IPS-15b (cell line): Measurements from ENCODE around the gene CDCA3.
"Not testable (repeated sequence)": the region's sequence is repeated elsewhere in the genome, so short reads cannot be mapped to it uniquely, and the experiment has no call there.

Experiments
- H3K27me3 ChIP-seq: one replicate; pipeline ENCODE4 v1.6.1; 2013; ENCODE audit warnings: low read length; ENCODE audit not compliant: control insufficient read depth, insufficient read depth
- H3K36me3 ChIP-seq: one replicate; pipeline ENCODE4 v1.6.1; 2013; ENCODE audit warnings: low read length; ENCODE audit not compliant: control insufficient read depth, insufficient read depth
- H3K4me1 ChIP-seq: one replicate; pipeline ENCODE4 v1.6.1; 2013; ENCODE audit warnings: mild to moderate bottlenecking, low read length; ENCODE audit not compliant: control insufficient read depth, insufficient read depth
- H3K4me3 ChIP-seq: one replicate; pipeline ENCODE4 v1.5.1; 2013; ENCODE audit warnings: low read depth, low read length
- H3K9ac ChIP-seq: one replicate; pipeline ENCODE4 v1.6.1; 2013; ENCODE audit warnings: low read depth, mild to moderate bottlenecking, low read length
- H3K9me3 ChIP-seq: one replicate; pipeline ENCODE4 v1.6.1; 2013; ENCODE audit warnings: mild to moderate bottlenecking, low read length; ENCODE audit not compliant: control insufficient read depth, insufficient read depth

CDCA3 gene

GRCh38 chr12:6851153-6851920 lies at the start of gene CDCA3:
CDCA3 (minus strand) TSS chr12:6851286; CDS start chr12:6850952, 334 bp downstream.
- Histone ChIP-seq H3K9me3 (no peaks in the 10 kb centered on the region), H3K27me3 (no peaks in the 10 kb centered on the region), H3K36me3 (peaks cover 30% of the 10 kb centered on the region), H3K4me3 (peak within 1 kb of the TSS; percentile 100), H3K9ac (peak within 1 kb of the TSS; percentile 89), H3K4me1 (peaks cover 4% of the 10 kb centered on the region)

- no peak overlapping the region for H3K4me3 ChIP-seq
- no peaks in the 10 kb centered on the region for H3K9me3 ChIP-seq
- H3K9ac ChIP-seq = no peak overlapping the region
- no peaks in the 10 kb centered on the region for H3K27me3 ChIP-seq
- peaks cover 2% of the 10 kb centered on the region for H3K36me3 ChIP-seq
- peaks cover 9% of the 10 kb centered on the region for H3K4me1 ChIP-seq
Observed at GRCh38 chr12:6899837-6900519, 48.9 kb upstream of the CDCA3 start.

GRCh38 chr12:6899427-6899826 lies 48.3 kb upstream of the CDCA3 start:
- Histone ChIP-seq H3K9me3 (no peaks in the 10 kb centered on the region), H3K4me3 (no peak overlapping the region), H3K36me3 (peaks cover 2% of the 10 kb centered on the region), H3K27me3 (no peaks in the 10 kb centered on the region), H3K9ac (no peak overlapping the region), H3K4me1 (peaks cover 7% of the 10 kb centered on the region)

GRCh38 chr12:6896846-6897435 lies 45.9 kb upstream of the CDCA3 start:
- Histone ChIP-seq H3K9ac (no peak overlapping the region), H3K4me1 (no peaks in the 10 kb centered on the region), H3K9me3 (no peaks in the 10 kb centered on the region), H3K27me3 (no peaks in the 10 kb centered on the region), H3K36me3 (peaks cover 2% of the 10 kb centered on the region), H3K4me3 (no peak overlapping the region)

- no peak overlapping the region for H3K4me3 ChIP-seq
Observed at GRCh38 chr12:6894321-6894720, 43.2 kb upstream of the CDCA3 start.

GRCh38 chr12:6892683-6893082 lies 41.6 kb upstream of the CDCA3 start:
- H3K9me3 ChIP-seq, H3K4me3 ChIP-seq, H3K27me3 ChIP-seq, H3K36me3 ChIP-seq, H3K9ac ChIP-seq: not testable (repeated sequence)
- H3K4me1 ChIP-seq = peaks cover 12% of the 10 kb centered on the region

More at GRCh38 chr12:6894321-6894720, 43.2 kb upstream of the CDCA3 start:
- H3K9ac ChIP-seq = no peak overlapping the region
- peaks cover 5% of the 10 kb centered on the region for H3K4me1 ChIP-seq
- H3K27me3 ChIP-seq = no peaks in the 10 kb centered on the region
- H3K9me3 ChIP-seq = no peaks in the 10 kb centered on the region
- peaks cover 2% of the 10 kb centered on the region for H3K36me3 ChIP-seq

GRCh38 chr12:6891646-6892001 lies 40.5 kb upstream of the CDCA3 start:
- Histone ChIP-seq H3K27me3 (no peaks in the 10 kb centered on the region), H3K9me3 (no peaks in the 10 kb centered on the region), H3K36me3 (no peaks in the 10 kb centered on the region), H3K9ac (peak overlapping the region; percentile 92), H3K4me1 (peaks cover 18% of the 10 kb centered on the region), H3K4me3 (peak overlapping the region; percentile 56)

- no peaks in the 10 kb centered on the region for H3K36me3 ChIP-seq
- no peaks in the 10 kb centered on the region for H3K27me3 ChIP-seq
- no peaks in the 10 kb centered on the region for H3K9me3 ChIP-seq
- peak overlapping the region; percentile 56 for H3K4me3 ChIP-seq
- peaks cover 18% of the 10 kb centered on the region for H3K4me1 ChIP-seq
- peak overlapping the region; percentile 92 for H3K9ac ChIP-seq
Observed at GRCh38 chr12:6890789-6891645, 39.9 kb upstream of the CDCA3 start.

- Histone ChIP-seq H3K4me3 (peak overlapping the region; percentile 31), H3K9ac (peak overlapping the region; percentile 79), H3K4me1 (peaks cover 18% of the 10 kb centered on the region)
- not testable (repeated sequence) for H3K36me3 ChIP-seq, H3K9me3 ChIP-seq, H3K27me3 ChIP-seq
Observed at GRCh38 chr12:6889775-6890573, 38.9 kb upstream of the CDCA3 start.

GRCh38 chr12:6888794-6889193 lies 37.7 kb upstream of the CDCA3 start:
- not testable (repeated sequence) for H3K9me3 ChIP-seq, H3K36me3 ChIP-seq, H3K27me3 ChIP-seq, H3K9ac ChIP-seq, H3K4me3 ChIP-seq
- peaks cover 18% of the 10 kb centered on the region for H3K4me1 ChIP-seq

GRCh38 chr12:6888360-6888759 lies 37.3 kb upstream of the CDCA3 start:
- Histone ChIP-seq H3K27me3 (no peaks in the 10 kb centered on the region), H3K4me3 (no peak overlapping the region), H3K4me1 (peaks cover 18% of the 10 kb centered on the region), H3K36me3 (peaks cover 5% of the 10 kb centered on the region), H3K9ac (no peak overlapping the region), H3K9me3 (no peaks in the 10 kb centered on the region)
